Naive thymus-derived CD4-positive, alpha-beta T cell (primary cell): ENCODE data around the gene CCL13. TPM values are rescaled to one million over a fixed set of nuclear protein-coding genes. Genes with fewer than 3 reads are reported as not detected.
A peak's percentile ranks its signal among the peaks of the same experiment; 100 is the strongest.

Experiments used
- ATAC-seq: fragments of 150-1000 bp; cut with Tn5 transposase; 2 replicates; pipeline ENCODE4 v1.10.0; 2021; ENCODE audit warnings: mild to moderate bottlenecking, moderate library complexity
- CTCF ChIA-PET: fragments of 350-600 bp; sonication (Branson Sonifier 250); formaldehyde crosslinking; loops from one replicate; lab custom pipeline; 2021; ENCODE audit warnings: antibody characterized with exemption; lab: Charles Lee
- POLR2A ChIA-PET: fragments of 350-600 bp; sonication (Branson Sonifier 250); formaldehyde crosslinking; loops from one replicate; lab custom pipeline; 2021; ENCODE audit warnings: antibody characterized with exemption, inconsistent platforms; lab: Charles Lee
- DNase-seq, 9 donors: peaks; one replicate each; pipeline versions ENCODE4 v3.0.0 to v3.0.0-alpha.2; 2020 to 2022; ENCODE audit warnings: mixed read lengths in 1 of 9
- H3K27ac ChIP-seq: one replicate; pipeline ENCODE4 v1.7.0; 2013; ENCODE audit warnings: mild to moderate bottlenecking, low read depth, low read length, moderate library complexity
- H3K27me3 ChIP-seq, 2 donors: one replicate each; pipeline ENCODE4 v1.7.0; 2013; ENCODE audit warnings: low read length in 2 of 2, mild to moderate bottlenecking in 2 of 2, moderate library complexity in 2 of 2; ENCODE audit not compliant: control insufficient read depth in 2 of 2, insufficient read depth in 2 of 2
- H3K36me3 ChIP-seq, 3 experiments: 1 replicate in 2 of 3; 2 replicates in 1 of 3; pipeline ENCODE4 v1.7.0; 2013; ENCODE audit warnings: low read length in 3 of 3, mild to moderate bottlenecking in 3 of 3, moderate library complexity in 1 of 3; ENCODE audit not compliant: insufficient read depth in 3 of 3, control insufficient read depth in 2 of 3
- H3K4me1 ChIP-seq, 2 donors: one replicate each; pipeline ENCODE4 v1.7.0; 2013; ENCODE audit warnings: low read length in 2 of 2, mild to moderate bottlenecking in 2 of 2, moderate library complexity in 1 of 2; ENCODE audit not compliant: control insufficient read depth in 2 of 2, insufficient read depth in 2 of 2
- H3K4me3 ChIP-seq: 2 replicates; pipeline ENCODE4 v1.7.0; 2013; ENCODE audit warnings: mild to moderate bottlenecking, low read length
- H3K9me3 ChIP-seq, 3 experiments: 1 replicate in 2 of 3; 2 replicates in 1 of 3; pipeline ENCODE4 v1.7.0; 2013; ENCODE audit warnings: low read length in 3 of 3; ENCODE audit not compliant: control insufficient read depth in 2 of 3
- H3K27ac Mint-ChIP-seq, 9 donors: one replicate each; pipeline ENCODE4 v1.8.0; 2020 to 2022; ENCODE audit warnings: mixed read lengths in 9 of 9, mild to moderate bottlenecking in 8 of 9, moderate library complexity in 5 of 9, inconsistent platforms in 2 of 9
- H3K27me3 Mint-ChIP-seq, 5 donors: one replicate each; pipeline ENCODE4 v1.8.0; 2021 to 2022; ENCODE audit warnings: mixed read lengths in 5 of 5, mild to moderate bottlenecking in 1 of 5
- H3K36me3 Mint-ChIP-seq, 5 donors: one replicate each; pipeline ENCODE4 v1.8.0; 2020 to 2022; ENCODE audit warnings: mixed read lengths in 5 of 5, mild to moderate bottlenecking in 3 of 5, inconsistent platforms in 1 of 5
- H3K4me1 Mint-ChIP-seq, 7 donors: one replicate each; pipeline ENCODE4 v1.8.0; 2020 to 2022; ENCODE audit warnings: mixed read lengths in 7 of 7, mild to moderate bottlenecking in 3 of 7, inconsistent platforms in 1 of 7
- H3K4me3 Mint-ChIP-seq, 10 donors: one replicate each; pipeline ENCODE4 v1.8.0; 2020 to 2022; ENCODE audit warnings: mild to moderate bottlenecking in 10 of 10, mixed read lengths in 10 of 10, moderate library complexity in 6 of 10, inconsistent platforms in 2 of 10
- H3K9me3 Mint-ChIP-seq, 11 donors: one replicate each; pipeline ENCODE4 v1.8.0; 2020 to 2022; ENCODE audit warnings: mixed read lengths in 11 of 11, mild to moderate bottlenecking in 4 of 11, inconsistent platforms in 1 of 11, moderate library complexity in 1 of 11
- intact Hi-C, 2 donors: fragments of 100-400 bp; cut with micrococcal nuclease; formaldehyde crosslinking; loops; one replicate each; pipeline ENCODE4 v1.15.1; 2023
- polyA plus RNA-seq, 2 donors: library from polyadenylated mRNA; unstranded; fragments of 300-500 nt; fragmentation: Illumina TruSeq; gene quantifications; one replicate each; pipeline ENCODE4 v1.2.3, GENCODE V29; 2021
- total RNA-seq, 6 experiments: library from RNA in 5 of 6; stranded (reverse) in 5 of 6; gene quantifications; 1 replicate in 5 of 6; 2 replicates in 1 of 6; pipeline ENCODE4 v1.2.3 and lab custom pipeline; 2021 to 2026

The CCL13 gene
- not detected for total RNA-seq
- not detected for polyA plus RNA-seq
- not detected for total RNA-seq (lab: John Stamatoyannopoulos, UW)

DNA sequence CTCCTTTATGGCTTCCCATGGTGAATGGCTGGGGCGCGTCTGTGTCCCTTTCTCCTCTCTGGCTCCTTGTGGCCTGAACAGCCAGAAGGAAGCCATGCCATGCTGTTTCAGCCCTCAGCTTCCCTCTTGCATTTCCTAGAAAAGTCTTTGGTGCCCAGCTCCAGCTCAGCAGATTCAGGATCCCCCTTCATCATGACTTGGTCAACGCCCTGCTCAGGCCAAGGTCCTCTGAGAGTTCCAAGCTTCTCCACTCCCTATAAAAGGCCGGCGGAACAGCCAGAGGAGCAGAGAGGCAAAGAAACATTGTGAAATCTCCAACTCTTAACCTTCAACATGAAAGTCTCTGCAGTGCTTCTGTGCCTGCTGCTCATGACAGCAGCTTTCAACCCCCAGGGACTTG, at the start of gene CCL13:
Gene CCL13, plus strand, starts transcription at position 287 of the 400 bp plus-strand sequence. Its CDS starts 47 bp downstream, at position 334.
- H3K9me3 Mint-ChIP-seq, result peaks cover 0 to 4% (median 0%) of the 10 kb centered on the region in 11 donors
- POLR2A ChIA-PET, result no interaction called here
- CTCF ChIA-PET, result no interaction called here
- Histone ChIP-seq H3K36me3 (no peaks in the 10 kb centered on the region), H3K4me3 (no peak within 1 kb of the TSS), H3K27me3 (no peaks in the 10 kb centered on the region), H3K9me3 (no peaks in the 10 kb centered on the region), H3K27ac (no peak within 1 kb of the TSS), H3K4me1 (no peaks in the 10 kb centered on the region)
- ATAC-seq (no peak), DNase-seq (no peak)
- H3K27ac Mint-ChIP-seq, result no peak within 1 kb of the TSS
- no peaks in the 10 kb centered on the region for H3K36me3 Mint-ChIP-seq
- H3K27me3 Mint-ChIP-seq, result peaks cover 4 to 40% (median 10%) of the 10 kb centered on the region in 5 donors
- intact Hi-C loops, result no loop called here
- H3K4me1 Mint-ChIP-seq, result peaks cover 0 to 5% (median 0%) of the 10 kb centered on the region in 7 donors
- H3K4me3 Mint-ChIP-seq, result no peak within 1 kb of the TSS

DNA sequence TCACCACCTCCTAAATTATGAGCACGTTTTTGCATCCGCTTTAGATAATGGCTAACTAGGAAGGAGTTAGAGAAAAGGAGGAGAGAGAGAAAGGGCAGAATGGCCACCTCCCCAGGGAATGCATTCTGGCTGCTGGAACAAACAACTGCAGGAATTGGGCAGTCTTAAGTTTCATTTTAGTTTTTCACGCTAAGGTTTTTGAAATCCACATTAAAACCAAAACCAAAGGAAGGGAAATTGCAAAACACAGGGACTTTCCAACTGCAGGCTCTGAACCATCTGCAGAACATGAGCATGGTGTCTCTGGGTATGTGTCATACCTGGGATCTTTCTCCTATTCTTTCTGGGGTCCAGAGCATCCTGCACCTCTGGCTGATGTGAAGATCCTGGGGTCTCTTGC, 49.2 kb upstream of the CCL13 start:
- DNase-seq (no peak), ATAC-seq (peak; percentile 47)
- no peaks in the 10 kb centered on the region for H3K36me3 Mint-ChIP-seq
- peaks cover 0 to 36% (median 0%) of the 10 kb centered on the region in 7 donors for H3K4me1 Mint-ChIP-seq
- H3K9me3 Mint-ChIP-seq, result peaks cover 0 to 3% (median 0%) of the 10 kb centered on the region in 11 donors
- Histone ChIP-seq H3K27me3 (no peaks in the 10 kb centered on the region), H3K27ac (no peak overlapping the region), H3K4me1 (no peaks in the 10 kb centered on the region), H3K9me3 (no peaks in the 10 kb centered on the region), H3K4me3 (no peak overlapping the region), H3K36me3 (no peaks in the 10 kb centered on the region)
- peaks cover 2 to 25% (median 7%) of the 10 kb centered on the region in 5 donors for H3K27me3 Mint-ChIP-seq
- H3K27ac Mint-ChIP-seq, result peak overlapping the region in 1 of 9 donors; percentile 27
- H3K4me3 Mint-ChIP-seq, result peak overlapping the region in 1 of 10 donors; percentile 45
- ChIA-PET CTCF (no interaction called here), POLR2A (no interaction called here)
- intact Hi-C loops, result no loop called here

DNA sequence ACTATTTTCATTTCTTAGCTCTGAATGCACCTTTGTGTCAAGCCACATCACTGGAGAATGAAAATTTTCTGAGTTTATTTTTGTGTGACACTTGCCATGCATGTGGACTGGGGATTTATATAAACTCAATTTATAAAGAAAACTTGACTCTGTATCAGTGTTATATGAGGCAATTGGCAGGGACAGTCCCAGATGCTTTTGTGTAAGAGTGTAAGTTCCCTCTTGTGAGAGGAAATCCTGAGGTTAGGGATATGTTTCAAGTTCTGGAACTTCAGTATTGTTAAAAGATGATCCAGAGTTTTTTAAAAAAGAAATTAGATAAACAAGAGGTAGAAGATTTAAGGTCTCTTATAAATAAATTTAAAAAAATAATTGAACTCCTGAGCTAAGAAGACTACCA, 47.9 kb upstream of the CCL13 start:
- Mint-ChIP-seq H3K4me1 (peaks cover 0 to 32% (median 0%) of the 10 kb centered on the region in 7 donors), H3K36me3 (no peaks in the 10 kb centered on the region), H3K27me3 (peaks cover 13 to 27% (median 18%) of the 10 kb centered on the region in 5 donors), H3K4me3 (no peak overlapping the region), H3K27ac (no peak overlapping the region), H3K9me3 (peaks cover 0 to 2% (median 0%) of the 10 kb centered on the region in 11 donors)
- H3K27me3 ChIP-seq, result no peaks in the 10 kb centered on the region
- POLR2A ChIA-PET, result no interaction called here
- H3K27ac ChIP-seq, result no peak overlapping the region
- no peaks in the 10 kb centered on the region for H3K36me3 ChIP-seq
- H3K4me3 ChIP-seq, result no peak overlapping the region
- no peaks in the 10 kb centered on the region for H3K4me1 ChIP-seq
- peak; percentile 42 for ATAC-seq
- DNase-seq, result no peak
- CTCF ChIA-PET, result no interaction called here
- no peaks in the 10 kb centered on the region for H3K9me3 ChIP-seq
- intact Hi-C loops, result no loop called here

GRCh38 chr17:34311291-34311690, 45.0 kb upstream of the CCL13 start:
- no peak overlapping the region for H3K27ac Mint-ChIP-seq
- H3K4me1 ChIP-seq, result no peaks in the 10 kb centered on the region

DNA sequence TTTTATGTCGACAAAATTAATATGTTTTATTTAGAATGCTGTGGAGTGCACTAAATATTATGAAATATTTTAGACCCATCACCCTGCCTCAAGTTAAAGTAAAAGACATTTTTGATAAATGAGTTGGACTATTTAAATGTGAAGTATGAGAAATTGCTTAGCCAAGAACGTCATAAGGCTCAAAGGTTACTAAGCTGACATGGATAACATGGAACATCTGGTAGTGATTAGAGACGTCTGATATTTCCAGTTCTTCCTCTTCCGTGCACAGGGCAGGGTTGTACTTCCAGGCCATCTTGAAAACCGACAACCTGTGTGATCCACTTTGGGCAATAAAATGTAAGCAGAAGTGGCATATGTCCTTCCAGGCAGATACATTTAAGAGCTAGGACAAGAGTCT, 44.2 kb upstream of the CCL13 start:
- Histone ChIP-seq H3K4me3 (no peak overlapping the region), H3K4me1 (no peaks in the 10 kb centered on the region), H3K36me3 (no peaks in the 10 kb centered on the region), H3K9me3 (no peaks in the 10 kb centered on the region), H3K27me3 (no peaks in the 10 kb centered on the region), H3K27ac (no peak overlapping the region)
- Mint-ChIP-seq H3K4me3 (no peak overlapping the region), H3K27me3 (peaks cover 23 to 39% (median 29%) of the 10 kb centered on the region in 5 donors), H3K27ac (no peak overlapping the region), H3K4me1 (peaks cover 0 to 18% (median 0%) of the 10 kb centered on the region in 7 donors), H3K36me3 (no peaks in the 10 kb centered on the region), H3K9me3 (no peaks in the 10 kb centered on the region)
- DNase-seq, result no peak
- ChIA-PET POLR2A (no interaction called here), CTCF (no interaction called here)
- intact Hi-C loops, result no loop called here
- no peak for ATAC-seq

More at GRCh38 chr17:34311291-34311690, 45.0 kb upstream of the CCL13 start:
- ChIA-PET POLR2A (no interaction called here), CTCF (no interaction called here)
- ATAC-seq, result no peak
- H3K36me3 Mint-ChIP-seq, result no peaks in the 10 kb centered on the region
- Histone ChIP-seq H3K4me3 (no peak overlapping the region), H3K36me3 (no peaks in the 10 kb centered on the region), H3K27me3 (no peaks in the 10 kb centered on the region), H3K9me3 (no peaks in the 10 kb centered on the region), H3K27ac (no peak overlapping the region)
- intact Hi-C loops, result no loop called here
- peaks cover 22 to 40% (median 24%) of the 10 kb centered on the region in 5 donors for H3K27me3 Mint-ChIP-seq
- H3K4me3 Mint-ChIP-seq, result no peak overlapping the region
- DNase-seq, result no peak
- peaks cover 0 to 24% (median 0%) of the 10 kb centered on the region in 7 donors for H3K4me1 Mint-ChIP-seq
- no peaks in the 10 kb centered on the region for H3K9me3 Mint-ChIP-seq

DNA sequence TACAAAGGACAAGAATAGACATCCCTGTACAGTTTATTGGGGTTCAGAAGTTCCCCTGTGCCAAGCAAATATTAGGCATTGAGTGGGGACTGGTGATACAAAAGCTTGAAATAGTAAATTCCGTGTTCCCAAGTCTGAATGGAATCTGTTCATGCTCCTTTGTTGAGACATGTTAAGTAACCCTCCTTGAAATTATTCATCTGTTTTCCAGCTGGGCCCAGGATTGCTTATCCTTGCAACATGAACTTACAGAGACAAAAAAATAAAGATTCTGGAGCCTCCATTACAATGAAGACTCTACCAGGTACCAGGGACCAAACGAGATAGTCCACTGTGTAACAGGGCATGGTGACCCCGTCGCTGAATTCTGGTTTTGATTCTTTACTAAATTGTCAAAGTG, 43.1 kb upstream of the CCL13 start:
- peaks cover 16 to 41% (median 30%) of the 10 kb centered on the region in 5 donors for H3K27me3 Mint-ChIP-seq
- intact Hi-C loops, result no loop called here

GRCh38 chr17:34314279-34314678, 42.0 kb upstream of the CCL13 start:
- CTCF ChIA-PET, result no interaction called here
- H3K9me3 ChIP-seq, result no peaks in the 10 kb centered on the region
- Mint-ChIP-seq H3K36me3 (no peaks in the 10 kb centered on the region), H3K9me3 (no peaks in the 10 kb centered on the region), H3K27ac (no peak overlapping the region), H3K4me1 (peaks cover 0 to 2% (median 0%) of the 10 kb centered on the region in 7 donors), H3K27me3 (peaks cover 16 to 41% (median 30%) of the 10 kb centered on the region in 5 donors), H3K4me3 (no peak overlapping the region)
- no peak overlapping the region for H3K4me3 ChIP-seq
- DNase-seq (no peak), ATAC-seq (no peak)
- intact Hi-C loops, result no loop called here
- no peaks in the 10 kb centered on the region for H3K4me1 ChIP-seq
- no peaks in the 10 kb centered on the region for H3K27me3 ChIP-seq
- no peak overlapping the region for H3K27ac ChIP-seq
- POLR2A ChIA-PET, result no interaction called here
- H3K36me3 ChIP-seq, result no peaks in the 10 kb centered on the region

More for the DNA sequence above, 43.1 kb upstream of the CCL13 start:
- Mint-ChIP-seq H3K9me3 (no peaks in the 10 kb centered on the region), H3K4me1 (peaks cover 0 to 7% (median 0%) of the 10 kb centered on the region in 7 donors), H3K27ac (no peak overlapping the region), H3K36me3 (no peaks in the 10 kb centered on the region), H3K4me3 (no peak overlapping the region)
- no peak overlapping the region for H3K27ac ChIP-seq
- no peaks in the 10 kb centered on the region for H3K9me3 ChIP-seq
- no peak for DNase-seq
- H3K4me1 ChIP-seq, result no peaks in the 10 kb centered on the region
- H3K4me3 ChIP-seq, result no peak overlapping the region
- POLR2A ChIA-PET, result no interaction called here
- ATAC-seq, result no peak
- H3K36me3 ChIP-seq, result no peaks in the 10 kb centered on the region
- CTCF ChIA-PET, result no interaction called here
- H3K27me3 ChIP-seq, result no peaks in the 10 kb centered on the region
